Activated CD8-positive, alpha-beta memory T cell treated with anti-CD3 and anti-CD28 coated beads for 36 hours (primary cell): ENCODE results near the gene RPP14. TPM values are rescaled to one million over a fixed set of nuclear protein-coding genes. Genes with fewer than 3 reads are reported as not detected.

Experiments used
- CTCF ChIA-PET: fragments of 350-600 bp; sonication (Branson Sonifier 250); formaldehyde crosslinking; loops from one replicate; lab custom pipeline; 2021; ENCODE audit warnings: antibody characterized with exemption; lab: Charles Lee
- POLR2A ChIA-PET: fragments of 350-600 bp; sonication (Branson Sonifier 250); formaldehyde crosslinking; loops from one replicate; lab custom pipeline; 2021; ENCODE audit warnings: antibody characterized with exemption; lab: Charles Lee
- total RNA-seq, 2 experiments: library from RNA; stranded (reverse); gene quantifications; one replicate each; pipeline ENCODE4 v1.2.3, GENCODE V29; 2021

Gene RPP14
- total RNA-seq, 2 experiments from 2014 or later, result 24.9 to 26.7 TPM

DNA sequence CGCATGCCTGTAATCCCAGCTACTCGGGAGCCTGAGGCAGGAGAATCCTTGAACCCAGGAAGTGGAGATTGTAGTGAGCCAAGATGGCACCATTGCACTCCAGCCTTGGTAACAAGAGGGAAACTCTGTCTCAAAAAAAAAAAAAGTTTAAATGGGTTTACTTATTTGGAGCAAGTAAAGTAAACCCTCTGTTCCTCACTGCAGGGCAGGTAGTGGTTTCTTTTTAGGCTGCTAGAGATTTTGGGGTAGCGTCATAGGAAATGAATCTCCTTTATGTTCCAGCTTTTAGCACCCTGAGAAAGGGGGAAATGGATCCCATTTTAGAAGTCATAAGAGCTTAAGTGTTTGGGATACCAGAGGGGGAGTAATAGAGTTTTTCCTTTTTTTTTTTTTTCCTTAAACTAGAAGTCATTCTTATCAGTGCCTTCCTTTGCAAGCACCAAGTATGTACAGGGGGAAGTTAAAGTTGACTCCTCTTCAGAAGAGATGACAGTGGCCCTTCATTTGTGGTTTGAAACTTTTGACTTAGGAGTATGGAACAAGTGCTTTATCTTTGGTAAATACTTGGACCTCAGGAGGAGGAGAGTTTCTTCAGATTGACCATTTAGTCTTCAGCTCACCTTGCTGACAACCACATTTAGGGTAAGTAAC, 34.7 kb downstream of the RPP14 start:
- CTCF ChIA-PET, result no interaction called here

GRCh38 chr3:58341376-58341775, 35.3 kb downstream of the RPP14 start:
- ChIA-PET CTCF (no interaction called here), POLR2A (no interaction called here)

More for the DNA sequence above, 34.7 kb downstream of the RPP14 start:
- POLR2A ChIA-PET, result interaction anchor here (0.7 kb wide), 1 partner anchor 180 kb away, joined by 3 read pairs; no protein-coding TSS in a partner anchor

- ChIA-PET CTCF (no interaction called here), POLR2A (no interaction called here)
These were observed 36.6 kb downstream of the RPP14 start for GRCh38 chr3:58342676-58343075.

- ChIA-PET CTCF (interaction anchor here (3.2 kb wide), 1 partner anchor 11 kb away, joined by 16 read pairs; no protein-coding TSS in a partner anchor), POLR2A (interaction anchor here (1.8 kb wide), 1 partner anchor 10 kb away, joined by 10 read pairs; no protein-coding TSS in a partner anchor)
These were observed 39.4 kb downstream of the RPP14 start for GRCh38 chr3:58345457-58345856.

GRCh38 chr3:58346368-58346767, 40.3 kb downstream of the RPP14 start:
- ChIA-PET CTCF (interaction anchor here (0.7 to 3.2 kb wide), 3 partner anchors 11 to 21 kb away, joined by 3 to 16 read pairs (median 3); no protein-coding TSS in a partner anchor), POLR2A (interaction anchor here (0.7 to 1.8 kb wide), 2 partner anchors 11 to 80 kb away, joined by 3 to 10 read pairs; no protein-coding TSS in a partner anchor)

DNA sequence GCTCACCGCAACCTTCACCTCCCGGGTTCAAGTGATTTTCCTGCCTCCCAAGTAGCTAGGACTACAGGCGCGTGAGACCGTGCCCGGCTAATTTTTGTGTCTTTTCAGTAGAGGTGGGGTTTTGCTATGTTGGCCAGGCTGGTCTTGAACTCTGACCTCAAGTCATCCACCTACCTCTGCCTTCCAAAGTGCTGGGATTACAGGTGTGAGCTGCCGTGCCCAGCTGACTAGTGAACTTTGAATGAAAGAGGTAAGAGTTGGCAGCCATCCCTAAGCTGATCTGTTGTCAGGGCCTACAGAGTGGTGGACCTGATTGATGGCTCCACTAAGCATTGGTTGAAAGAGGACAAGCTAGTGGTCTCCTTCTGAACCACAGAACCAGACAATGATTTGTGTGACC, 41.9 kb downstream of the RPP14 start:
- ChIA-PET POLR2A (no interaction called here), CTCF (no interaction called here)

DNA sequence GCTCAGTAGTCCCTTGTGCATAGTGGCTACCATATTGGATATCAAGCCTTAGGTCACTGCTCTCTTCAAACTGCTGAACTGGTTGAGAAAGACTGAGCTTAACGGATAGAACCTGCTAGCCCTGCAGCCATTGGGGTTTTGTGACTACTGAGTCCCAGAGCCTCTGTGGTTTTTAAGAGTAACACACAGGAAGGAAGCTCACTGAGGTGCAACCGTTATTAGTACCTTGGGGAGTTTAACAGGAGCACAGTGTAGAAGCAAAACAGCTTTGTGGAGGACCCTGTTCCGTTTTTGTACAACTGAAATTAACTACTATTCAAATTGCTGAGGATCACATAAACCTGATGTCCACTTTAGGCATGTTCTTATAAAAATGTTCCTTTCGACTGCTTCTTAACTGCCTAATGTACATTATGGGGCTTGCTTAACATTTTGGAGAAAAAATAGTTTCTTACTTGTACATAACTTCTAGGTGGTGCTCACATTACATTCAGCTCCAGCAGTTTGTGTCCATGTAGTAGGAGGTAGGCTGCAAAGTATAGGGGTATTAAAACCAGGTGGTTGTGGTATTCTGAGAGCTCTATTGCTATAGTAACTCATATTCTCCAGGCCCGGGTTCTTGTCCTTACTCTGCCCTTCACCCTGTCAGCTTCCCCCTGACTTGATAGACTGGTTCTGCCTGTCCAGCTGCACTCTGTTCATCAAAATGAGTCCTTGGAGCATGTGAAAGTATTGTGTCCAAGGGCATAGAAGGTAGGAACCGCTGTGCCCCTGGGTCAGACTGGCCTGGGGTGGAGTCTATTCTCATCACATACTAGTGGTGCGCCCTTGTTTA, 44.0 kb downstream of the RPP14 start:
- POLR2A ChIA-PET, result interaction anchor here (1.2 kb wide), 1 partner anchor 16 kb away, joined by 3 read pairs; no protein-coding TSS in a partner anchor
- CTCF ChIA-PET, result interaction anchor here (0.7 to 2.7 kb wide), 5 partner anchors 14 to 182 kb away, joined by 3 to 13 read pairs (median 3); no protein-coding TSS in a partner anchor

DNA sequence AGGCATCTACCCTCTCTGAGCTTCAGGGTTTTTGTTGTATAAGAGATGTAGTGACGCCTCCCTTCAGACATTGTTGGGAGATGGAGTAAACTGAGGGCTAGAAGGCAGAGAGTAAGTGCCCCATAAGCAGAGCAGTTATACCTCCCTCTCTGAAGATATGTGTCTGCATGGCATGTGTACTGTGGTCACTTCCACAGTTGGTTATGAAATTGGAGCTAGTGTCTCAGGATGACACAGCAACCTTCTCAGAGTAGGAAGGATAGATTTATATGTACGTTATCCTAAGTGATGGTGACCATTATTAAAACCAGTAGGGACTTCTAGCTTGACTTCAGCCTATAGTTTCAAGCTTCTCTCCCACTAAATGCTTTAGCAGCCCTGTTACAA, 44.6 kb downstream of the RPP14 start:
- POLR2A ChIA-PET, result no interaction called here

GRCh38 chr3:58351920-58352319, 45.9 kb downstream of the RPP14 start:
- POLR2A ChIA-PET, result interaction anchor here (1.1 kb wide), 1 partner anchor 1173 kb away, joined by 5 read pairs; no protein-coding TSS in a partner anchor
- CTCF ChIA-PET, result interaction anchor here (0.6 to 1.6 kb wide), 2 partner anchors 45 to 148 kb away, joined by 3 read pairs; no protein-coding TSS in a partner anchor

More for the DNA sequence above, 44.6 kb downstream of the RPP14 start:
- CTCF ChIA-PET, result interaction anchor here (0.8 to 2.7 kb wide), 3 partner anchors 15 to 181 kb away, joined by 3 to 13 read pairs (median 3); no protein-coding TSS in a partner anchor

GRCh38 chr3:58352626-58353025, 46.6 kb downstream of the RPP14 start:
- ChIA-PET CTCF (interaction anchor here (0.6 to 1.6 kb wide), 3 partner anchors 39 to 147 kb away, joined by 3 read pairs; no protein-coding TSS in a partner anchor), POLR2A (interaction anchor here (1.1 kb wide), 1 partner anchor 1172 kb away, joined by 5 read pairs; no protein-coding TSS in a partner anchor)

DNA sequence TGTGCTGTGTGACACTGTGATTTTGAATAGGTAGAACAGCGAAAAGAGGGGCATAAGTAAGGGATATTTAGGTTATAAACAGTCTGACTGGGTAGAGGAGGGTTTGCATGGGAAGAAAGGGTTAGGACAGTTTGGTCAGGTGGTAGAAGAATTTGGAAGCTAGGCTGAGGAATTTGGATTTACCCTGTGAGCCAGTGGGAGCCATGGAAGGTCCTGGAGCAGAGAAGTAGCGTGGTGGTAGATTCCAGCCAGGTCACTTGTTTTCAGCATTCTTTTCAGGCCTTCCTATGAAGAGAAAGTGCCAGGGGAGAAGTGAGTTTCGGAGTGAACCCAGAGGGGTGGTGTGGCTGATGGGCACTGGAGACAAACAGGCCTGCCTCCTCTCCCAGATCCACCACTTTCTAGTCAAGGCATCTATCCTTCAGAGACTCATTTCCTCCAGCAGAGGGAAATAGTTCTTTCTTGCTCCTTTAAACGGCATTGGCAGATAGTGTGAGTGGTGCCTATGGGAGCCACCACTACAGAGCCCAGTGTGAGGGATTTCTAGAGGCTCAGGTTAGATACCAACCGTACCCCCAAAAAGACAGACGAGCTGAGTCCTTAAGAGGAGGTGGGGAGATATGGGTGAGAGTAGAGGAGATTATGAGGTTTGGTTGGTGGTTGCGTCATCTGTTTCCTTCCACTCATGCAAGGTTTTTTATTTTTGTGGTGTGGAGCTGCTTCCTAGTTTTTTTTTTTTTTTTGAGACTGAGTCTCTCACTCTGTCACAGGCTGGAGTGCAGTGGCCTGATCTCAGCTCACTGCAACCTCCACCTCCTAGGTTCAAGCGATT, 47.9 kb downstream of the RPP14 start:
- POLR2A ChIA-PET, result interaction anchor here (0.7 to 1.5 kb wide), 4 partner anchors 18 to 56 kb away, joined by 3 read pairs; partner anchors contain the start of genes HTD2 and RPP14
- CTCF ChIA-PET, result interaction anchor here (1.2 kb wide), 1 partner anchor 33 kb away, joined by 5 read pairs; no protein-coding TSS in a partner anchor

DNA sequence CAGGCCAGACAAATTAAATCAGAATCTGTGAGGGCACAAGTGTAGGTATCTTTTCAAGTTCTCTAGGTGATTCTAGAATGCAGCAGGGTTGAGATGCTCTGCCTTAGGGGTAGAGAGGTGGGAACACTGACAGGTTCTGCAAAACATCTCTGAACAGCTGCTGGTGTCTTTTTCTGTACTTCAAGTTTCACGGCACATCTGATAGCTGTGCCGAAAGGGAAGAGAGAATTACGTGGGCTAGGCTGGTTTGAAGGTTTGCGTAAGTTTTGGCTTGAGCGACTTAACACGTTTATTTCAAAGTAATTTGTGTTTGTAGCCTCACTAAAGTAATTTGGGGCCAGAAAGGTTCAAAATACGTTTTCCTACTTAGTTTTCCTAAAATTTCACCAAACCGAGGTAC, 49.1 kb downstream of the RPP14 start:
- ChIA-PET POLR2A (interaction anchor here (1.5 kb wide), 1 partner anchor 49 kb away, joined by 3 read pairs; the partner anchor contains the start of genes HTD2 and RPP14), CTCF (interaction anchor here (1.2 kb wide), 1 partner anchor 35 kb away, joined by 5 read pairs; no protein-coding TSS in a partner anchor)

DNA sequence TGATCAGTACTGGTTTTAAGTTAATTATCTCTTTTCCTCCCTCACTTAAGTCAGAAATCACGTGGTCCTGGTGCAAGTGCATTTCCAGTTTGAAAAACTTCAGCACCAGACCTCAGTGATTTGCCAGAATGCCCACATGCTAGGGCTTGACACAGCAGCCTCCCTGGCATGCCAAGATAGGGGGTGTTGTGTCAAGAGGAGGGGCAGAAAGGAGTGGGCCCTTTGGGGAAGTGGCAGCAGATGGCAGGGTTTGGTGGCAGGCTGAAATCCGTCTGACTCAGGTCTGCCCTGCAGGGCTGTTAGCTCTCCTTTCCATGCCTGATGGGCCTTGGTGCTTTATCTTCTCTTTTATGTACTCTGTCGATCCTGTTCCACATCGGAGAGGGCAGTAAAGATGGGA, 50.0 kb downstream of the RPP14 start:
- ChIA-PET POLR2A (no interaction called here), CTCF (no interaction called here)

GRCh38 chr3:58357402-58357801, 51.4 kb downstream of the RPP14 start:
- ChIA-PET CTCF (interaction anchor here (0.6 kb wide), 1 partner anchor 21 kb away, joined by 3 read pairs; no protein-coding TSS in a partner anchor), POLR2A (interaction anchor here (1.1 kb wide), 1 partner anchor 22 kb away, joined by 4 read pairs; no protein-coding TSS in a partner anchor)

- POLR2A ChIA-PET, result no interaction called here
- CTCF ChIA-PET, result no interaction called here
These were observed 52.0 kb downstream of the RPP14 start for GRCh38 chr3:58358092-58358491.

- ChIA-PET POLR2A (no interaction called here), CTCF (no interaction called here)
These were observed 52.8 kb downstream of the RPP14 start for GRCh38 chr3:58358808-58359207.

GRCh38 chr3:58359621-58360020, 53.6 kb downstream of the RPP14 start:
- CTCF ChIA-PET, result interaction anchor here (0.7 kb wide), 1 partner anchor 55 kb away, joined by 3 read pairs; no protein-coding TSS in a partner anchor
- POLR2A ChIA-PET, result interaction anchor here (1.0 kb wide), 1 partner anchor 29 kb away, joined by 3 read pairs; no protein-coding TSS in a partner anchor

- ChIA-PET CTCF (no interaction called here), POLR2A (no interaction called here)
These were observed 55.8 kb downstream of the RPP14 start for GRCh38 chr3:58361866-58362265.
